ENCODE results near the gene LRP2. TPM values are rescaled to one million over a fixed set of nuclear protein-coding genes. Genes with fewer than 3 reads are reported as not detected.

The LRP2 gene
- total and polyA plus RNA-seq, 2 of the 8 experiments (the other 6 are each of a cell fraction or from before 2014, with no cell fraction given) = 2.0 to 2.9 TPM

DNA sequence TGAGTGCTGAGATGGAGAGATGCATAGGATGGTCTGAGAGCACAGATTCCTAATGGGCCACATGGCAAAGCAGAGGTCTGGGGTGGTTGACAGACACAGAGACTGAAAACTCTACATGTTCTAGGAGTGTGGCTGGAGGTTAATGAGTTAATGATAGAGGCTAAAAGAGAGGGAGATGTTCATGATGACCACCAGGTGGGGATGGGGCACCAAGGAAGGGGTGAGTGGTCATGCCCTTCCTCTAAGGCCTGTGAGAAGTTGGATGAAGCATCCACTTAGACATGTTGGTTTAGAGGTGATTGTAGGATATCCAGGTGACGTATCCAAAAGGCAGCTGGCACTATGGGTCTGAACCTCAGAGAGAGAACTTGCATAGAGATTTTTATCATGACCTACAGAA is 102.1 kb downstream of the LRP2 start:
- POLR2A ChIA-PET (ENCODE audit: partially characterized antibody) = no interaction called here
- 87% methylated on average over 1 of the region's 1 CpG; no CpG with 5 or more reads in 1 of the 2 experiments for WGBS, 2 experiments (ENCODE audit: extremely low coverage in 1 of 2, insufficient coverage in 1 of 2, insufficient read length in 1 of 2, insufficient replicate concordance in 2 of 2, low coverage in 1 of 2, low lambda C conversion rate in 2 of 2, missing lambda C conversion rate in 1 of 2)
- DNase-seq (ENCODE audit: low read depth in 1 of 2, low spot score in 2 of 2) = peak; percentile 21 to 52

More for the DNA sequence above, 102.1 kb downstream of the LRP2 start:
- Histone ChIP-seq H3K4ac (replicated peaks; ENCODE audit: insufficient read length, low read depth, low read length) (no peak overlapping the region), H3K23me2 (ENCODE audit: low read depth, low read length) (no peaks in the 10 kb centered on the region), H3K9me3 (ENCODE audit: insufficient read depth in 2 of 2, low read depth in 1 of 2, low read length in 1 of 2) (no peaks in the 10 kb centered on the region), H2AK5ac (ENCODE audit: low read depth, low read length) (no peak overlapping the region), H2BK20ac (ENCODE audit: low read length) (no peak overlapping the region), H4K8ac (ENCODE audit: extremely low read depth, insufficient read depth, low read length) (no peak overlapping the region), H3K23ac (ENCODE audit: insufficient read length) (no peak overlapping the region), H3K56ac (replicated peaks; ENCODE audit: insufficient read length, low read depth, low read length) (no peak overlapping the region), H4K91ac (replicated peaks; ENCODE audit: insufficient read length, low read length) (no peak overlapping the region), H3K79me2 (ENCODE audit: control insufficient read depth in 1 of 2, insufficient read depth in 2 of 2, low read length in 2 of 2) (no peaks in the 10 kb centered on the region), H4K20me1 (replicated peaks in 1 of 2; ENCODE audit: control insufficient read depth in 1 of 2, insufficient read depth in 2 of 2, low read length in 2 of 2) (no peaks in the 10 kb centered on the region), H2BK15ac (ENCODE audit: low read length) (no peak overlapping the region), H4K5ac (ENCODE audit: insufficient read length, low read depth, low read length) (no peak overlapping the region), H3K4me2 (ENCODE audit: insufficient read depth in 1 of 2, low read depth in 2 of 2, low read length in 2 of 2) (no peak overlapping the region), H2AFZ (ENCODE audit: low read length) (no peak overlapping the region), H3K9ac (replicated peaks in 1 of 4; ENCODE audit: extremely low read depth in 1 of 4, low read depth in 3 of 4, low read length in 3 of 4) (no peak overlapping the region), H3K4me1 (replicated peaks in 1 of 4; ENCODE audit: control insufficient read depth in 3 of 4, insufficient read depth in 4 of 4, low read length in 3 of 4) (peaks cover 0 to 4% (median 0%) of the 10 kb centered on the region in 4 experiments; a peak in 1 of 7 replicates), H3K27ac (ENCODE audit: low read depth, low read length) (no peak overlapping the region), H2BK120ac (replicated peaks; ENCODE audit: low read depth, low read length) (no peak overlapping the region), H3K27me3 (replicated peaks in 1 of 4; ENCODE audit: control insufficient read depth in 3 of 4, extremely low read depth in 1 of 4, insufficient read depth in 3 of 4, low read length in 3 of 4) (no peaks in the 10 kb centered on the region), H2BK12ac (ENCODE audit: low read depth, low read length) (0 out of 2 replicates have a peak overlapping the region, but pooled peaks have one; percentile 6), H2BK5ac (ENCODE audit: low read depth, low read length) (no peak overlapping the region), H3K14ac (ENCODE audit: insufficient read length) (no peak overlapping the region), H3K18ac (ENCODE audit: extremely low read depth, low read length) (no peak overlapping the region), H3K4me3 (ENCODE audit: extremely low read depth in 1 of 4, insufficient read depth in 2 of 4, low read depth in 3 of 4, low read length in 4 of 4) (no peak overlapping the region), H3K79me1 (ENCODE audit: low read depth, low read length) (no peaks in the 10 kb centered on the region), H3K36me3 (ENCODE audit: control insufficient read depth in 2 of 4, insufficient read depth in 4 of 4, low read length in 3 of 4) (no peaks in the 10 kb centered on the region)
- FAIRE-seq = peak; percentile 91
- TF ChIP-seq, protein P1, sequence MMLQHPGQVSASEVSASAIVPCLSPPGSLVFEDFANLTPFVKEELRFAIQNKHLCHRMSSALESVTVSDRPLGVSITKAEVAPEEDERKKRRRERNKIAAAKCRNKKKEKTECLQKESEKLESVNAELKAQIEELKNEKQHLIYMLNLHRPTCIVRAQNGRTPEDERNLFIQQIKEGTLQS (IDR thresholded peaks at IDR 0.05; ENCODE audit: insufficient read depth, low read depth, low read length) = no peak
- TF ChIP-seq, protein P2, sequence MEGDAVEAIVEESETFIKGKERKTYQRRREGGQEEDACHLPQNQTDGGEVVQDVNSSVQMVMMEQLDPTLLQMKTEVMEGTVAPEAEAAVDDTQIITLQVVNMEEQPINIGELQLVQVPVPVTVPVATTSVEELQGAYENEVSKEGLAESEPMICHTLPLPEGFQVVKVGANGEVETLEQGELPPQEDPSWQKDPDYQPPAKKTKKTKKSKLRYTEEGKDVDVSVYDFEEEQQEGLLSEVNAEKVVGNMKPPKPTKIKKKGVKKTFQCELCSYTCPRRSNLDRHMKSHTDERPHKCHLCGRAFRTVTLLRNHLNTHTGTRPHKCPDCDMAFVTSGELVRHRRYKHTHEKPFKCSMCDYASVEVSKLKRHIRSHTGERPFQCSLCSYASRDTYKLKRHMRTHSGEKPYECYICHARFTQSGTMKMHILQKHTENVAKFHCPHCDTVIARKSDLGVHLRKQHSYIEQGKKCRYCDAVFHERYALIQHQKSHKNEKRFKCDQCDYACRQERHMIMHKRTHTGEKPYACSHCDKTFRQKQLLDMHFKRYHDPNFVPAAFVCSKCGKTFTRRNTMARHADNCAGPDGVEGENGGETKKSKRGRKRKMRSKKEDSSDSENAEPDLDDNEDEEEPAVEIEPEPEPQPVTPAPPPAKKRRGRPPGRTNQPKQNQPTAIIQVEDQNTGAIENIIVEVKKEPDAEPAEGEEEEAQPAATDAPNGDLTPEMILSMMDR (IDR thresholded peaks at IDR 0.05; ENCODE audit: control extremely low read depth in 1 of 3, insufficient read depth in 1 of 3, low read depth in 1 of 3, low read length in 3 of 3) = peak; percentile 62 to 78 (median 70)
- TF ChIP-seq RAD21 (IDR thresholded peaks at IDR 0.05 in 1 of 2, conservative IDR thresholded peaks at IDR 0.05 in 1 of 2; ENCODE audit: low read depth in 2 of 2, low read length in 2 of 2) = peak; percentile 89 to 94
- CTCF ChIA-PET (ENCODE audit: partially characterized antibody) = interaction anchor here (0.8 kb wide), 1 partner anchor 110 kb away, joined by 3 read pairs; no protein-coding TSS in a partner anchor

Data from H1 (cell line).